RWPE2 (cell line): ENCODE data around the gene PROC.

ENCODE experiments used
- ATAC-seq: fragments of 200-7000 bp; cut with Tn5 transposase; 3 replicates; pipeline ENCODE4 v1.9.1; 2021; ENCODE audit warnings: low read depth
- DNase-seq: peaks from one replicate; pipeline ENCODE4 v3.0.0-alpha.2; 2020; ENCODE audit warnings: low spot score
- H3K27ac ChIP-seq: fragments of 450-650 bp; 2 replicates; pipeline ENCODE4 v1.5.1; 2017; ENCODE audit warnings: mild to moderate bottlenecking; ENCODE audit not compliant: poor library complexity, severe bottlenecking
- H3K27me3 ChIP-seq: fragments of 250-450 bp; sonication (Bioruptor Pico); 2 replicates; pipeline ENCODE4 v1.5.1; 2021; ENCODE audit warnings: mild to moderate bottlenecking, moderate library complexity; ENCODE audit not compliant: insufficient read depth, poor library complexity, severe bottlenecking
- H3K36me3 ChIP-seq: fragments of 250-450 bp; sonication (Bioruptor Pico); 2 replicates; pipeline ENCODE4 v1.5.1; 2020; ENCODE audit warnings: low read depth, mild to moderate bottlenecking, moderate library complexity
- H3K4me1 ChIP-seq: fragments of 250-450 bp; sonication (Bioruptor Pico); 2 replicates; pipeline ENCODE4 v1.5.1; 2021; ENCODE audit warnings: mild to moderate bottlenecking, moderate library complexity; ENCODE audit not compliant: insufficient read depth, poor library complexity, severe bottlenecking
- H3K4me3 ChIP-seq: fragments of 250-450 bp; sonication (Bioruptor Pico); 2 replicates; pipeline ENCODE4 v1.5.1; 2021; ENCODE audit warnings: mild to moderate bottlenecking, moderate library complexity; ENCODE audit not compliant: severe bottlenecking
- H3K9me3 ChIP-seq: fragments of 250-450 bp; sonication (Bioruptor Pico); 2 replicates; pipeline ENCODE4 v1.5.1; 2021; ENCODE audit warnings: mild to moderate bottlenecking, moderate library complexity; ENCODE audit not compliant: severe bottlenecking
- TF ChIP-seq, protein P1 (sequence below): fragments of 450-650 bp; IDR thresholded peaks from one replicate; pipeline ENCODE4 v1.5.1; 2017; ENCODE audit warnings: mild to moderate bottlenecking, moderate library complexity; ENCODE audit not compliant: poor library complexity, severe bottlenecking

PROC gene

DNA sequence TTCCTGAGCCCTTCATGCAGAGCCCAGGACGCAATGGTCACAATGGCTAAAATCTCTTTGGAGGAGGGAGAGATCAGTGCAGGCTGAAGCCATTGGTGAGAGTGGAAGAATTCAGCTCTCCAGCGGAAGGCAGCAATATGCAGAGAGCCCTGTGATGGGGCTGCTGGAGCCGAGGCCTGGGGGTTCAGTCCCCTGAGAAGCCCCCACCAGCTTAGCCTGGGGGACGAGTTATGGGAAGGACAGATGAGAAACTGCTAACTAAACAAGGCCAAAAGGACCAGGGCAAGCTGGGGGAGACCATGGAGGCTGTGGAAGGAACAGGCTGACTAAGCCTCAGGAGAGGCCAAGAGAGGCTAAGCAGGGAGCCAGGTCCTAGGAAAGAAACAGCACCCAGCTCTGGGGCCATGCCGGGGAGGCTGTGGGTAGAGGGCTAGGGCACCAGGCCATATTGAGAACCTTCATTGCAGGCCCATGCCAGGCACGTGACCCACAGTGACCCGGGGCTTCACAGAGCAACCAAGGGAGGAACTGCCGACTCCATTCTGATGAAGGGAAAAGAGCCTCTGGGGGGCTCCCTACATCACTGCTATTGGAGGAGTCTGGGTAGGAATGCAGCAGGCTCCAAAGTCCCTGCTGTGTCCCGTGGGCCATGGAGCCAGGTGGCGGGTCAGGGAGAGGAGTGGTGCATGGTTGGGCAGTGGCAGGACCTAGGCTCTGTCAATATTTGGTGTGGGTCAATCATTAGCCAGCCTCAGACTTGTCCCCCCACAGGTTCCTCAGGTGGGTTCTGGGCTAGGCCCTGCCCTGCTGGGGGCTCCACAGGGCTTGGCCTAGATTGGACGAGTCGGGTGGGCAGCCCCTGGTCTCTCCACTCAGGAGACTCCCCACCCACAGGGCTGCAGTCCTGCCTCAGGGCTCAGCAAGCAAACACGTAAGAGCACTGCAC, 19.8 kb downstream of the PROC start:
- DNase-seq, result no peak
- Histone ChIP-seq H3K27me3 (no peaks in the 10 kb centered on the region), H3K36me3 (no peaks in the 10 kb centered on the region), H3K4me3 (no peak overlapping the region), H3K27ac (no peak overlapping the region), H3K9me3 (no peaks in the 10 kb centered on the region), H3K4me1 (no peaks in the 10 kb centered on the region)
- TF ChIP-seq, protein P1, sequence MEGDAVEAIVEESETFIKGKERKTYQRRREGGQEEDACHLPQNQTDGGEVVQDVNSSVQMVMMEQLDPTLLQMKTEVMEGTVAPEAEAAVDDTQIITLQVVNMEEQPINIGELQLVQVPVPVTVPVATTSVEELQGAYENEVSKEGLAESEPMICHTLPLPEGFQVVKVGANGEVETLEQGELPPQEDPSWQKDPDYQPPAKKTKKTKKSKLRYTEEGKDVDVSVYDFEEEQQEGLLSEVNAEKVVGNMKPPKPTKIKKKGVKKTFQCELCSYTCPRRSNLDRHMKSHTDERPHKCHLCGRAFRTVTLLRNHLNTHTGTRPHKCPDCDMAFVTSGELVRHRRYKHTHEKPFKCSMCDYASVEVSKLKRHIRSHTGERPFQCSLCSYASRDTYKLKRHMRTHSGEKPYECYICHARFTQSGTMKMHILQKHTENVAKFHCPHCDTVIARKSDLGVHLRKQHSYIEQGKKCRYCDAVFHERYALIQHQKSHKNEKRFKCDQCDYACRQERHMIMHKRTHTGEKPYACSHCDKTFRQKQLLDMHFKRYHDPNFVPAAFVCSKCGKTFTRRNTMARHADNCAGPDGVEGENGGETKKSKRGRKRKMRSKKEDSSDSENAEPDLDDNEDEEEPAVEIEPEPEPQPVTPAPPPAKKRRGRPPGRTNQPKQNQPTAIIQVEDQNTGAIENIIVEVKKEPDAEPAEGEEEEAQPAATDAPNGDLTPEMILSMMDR, result no peak
- ATAC-seq, result no peak

DNA sequence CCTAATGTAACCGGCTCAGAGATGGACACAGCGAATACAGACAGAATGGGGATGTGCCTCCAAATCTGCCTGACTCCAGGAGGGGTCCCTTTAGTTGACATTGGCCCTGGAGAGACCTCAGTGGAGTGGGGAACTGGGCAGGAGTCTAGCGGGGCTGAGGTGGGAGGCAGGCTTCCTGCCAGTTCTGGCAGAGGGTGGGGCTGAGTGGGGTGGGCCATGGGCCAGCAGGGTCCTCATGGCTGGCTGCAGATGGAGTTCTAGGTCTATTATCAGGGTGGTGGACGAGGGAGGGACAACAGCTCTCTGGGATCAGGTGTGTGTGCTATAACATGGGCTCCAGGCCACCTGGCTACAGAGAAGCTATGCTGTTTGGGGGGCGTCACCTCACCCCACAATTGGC, 21.1 kb downstream of the PROC start:
- no peaks in the 10 kb centered on the region for H3K27me3 ChIP-seq
- no peak for ATAC-seq
- H3K27ac ChIP-seq, result no peak overlapping the region
- no peak for DNase-seq
- H3K36me3 ChIP-seq, result no peaks in the 10 kb centered on the region
- H3K4me1 ChIP-seq, result no peaks in the 10 kb centered on the region
- H3K9me3 ChIP-seq, result no peaks in the 10 kb centered on the region
- H3K4me3 ChIP-seq, result no peak overlapping the region
- TF ChIP-seq, protein P1, result no peak

DNA sequence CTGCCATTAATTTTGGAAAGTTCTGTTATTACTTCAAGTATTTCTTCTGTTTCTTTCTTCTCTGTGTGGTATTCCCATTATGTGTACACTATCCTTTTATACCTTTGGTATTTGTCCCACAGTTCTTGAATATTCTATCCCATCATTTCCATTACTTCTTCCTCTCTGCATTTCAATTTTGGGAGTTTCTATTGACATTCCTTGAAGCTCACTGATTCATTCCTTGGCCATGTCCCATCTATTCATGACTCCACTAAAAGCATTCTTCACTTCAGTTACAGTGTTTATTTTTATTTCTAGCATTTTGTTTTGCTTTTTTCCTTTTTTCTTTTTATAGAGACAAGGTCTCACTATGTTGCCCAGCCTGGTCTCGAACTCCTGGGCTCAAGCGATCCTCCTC, 30.3 kb downstream of the PROC start:
- H3K36me3 ChIP-seq, result no peaks in the 10 kb centered on the region
- no peak overlapping the region for H3K27ac ChIP-seq
- no peaks in the 10 kb centered on the region for H3K9me3 ChIP-seq
- no peak overlapping the region for H3K4me3 ChIP-seq
- TF ChIP-seq, protein P1, result no peak
- no peaks in the 10 kb centered on the region for H3K27me3 ChIP-seq
- ATAC-seq, result no peak
- no peak for DNase-seq
- H3K4me1 ChIP-seq, result no peaks in the 10 kb centered on the region

DNA sequence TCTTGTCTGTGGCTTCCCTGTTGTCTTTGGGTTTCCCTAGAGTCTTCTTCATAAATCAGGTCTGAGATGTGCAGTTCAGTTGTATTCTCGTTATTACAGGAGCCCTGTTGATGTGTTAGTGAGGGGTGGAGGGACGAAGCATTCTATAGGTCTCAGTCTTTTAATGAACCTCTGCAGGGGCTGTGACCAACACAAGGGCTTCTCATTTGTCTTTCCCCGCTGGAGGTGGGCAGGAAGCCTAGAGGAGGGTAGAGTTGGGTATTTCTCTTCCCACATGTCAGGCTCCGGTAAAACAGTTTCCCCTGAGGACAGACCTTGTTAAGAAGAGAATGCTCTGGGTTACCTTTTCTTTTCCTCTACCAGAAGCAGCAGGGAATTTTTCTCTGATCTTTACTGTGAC, 31.2 kb downstream of the PROC start:
- no peaks in the 10 kb centered on the region for H3K9me3 ChIP-seq
- no peak overlapping the region for H3K4me3 ChIP-seq
- H3K36me3 ChIP-seq, result no peaks in the 10 kb centered on the region
- no peaks in the 10 kb centered on the region for H3K27me3 ChIP-seq
- TF ChIP-seq, protein P1, result no peak
- no peak overlapping the region for H3K27ac ChIP-seq
- ATAC-seq, result no peak
- DNase-seq, result no peak
- H3K4me1 ChIP-seq, result no peaks in the 10 kb centered on the region

DNA sequence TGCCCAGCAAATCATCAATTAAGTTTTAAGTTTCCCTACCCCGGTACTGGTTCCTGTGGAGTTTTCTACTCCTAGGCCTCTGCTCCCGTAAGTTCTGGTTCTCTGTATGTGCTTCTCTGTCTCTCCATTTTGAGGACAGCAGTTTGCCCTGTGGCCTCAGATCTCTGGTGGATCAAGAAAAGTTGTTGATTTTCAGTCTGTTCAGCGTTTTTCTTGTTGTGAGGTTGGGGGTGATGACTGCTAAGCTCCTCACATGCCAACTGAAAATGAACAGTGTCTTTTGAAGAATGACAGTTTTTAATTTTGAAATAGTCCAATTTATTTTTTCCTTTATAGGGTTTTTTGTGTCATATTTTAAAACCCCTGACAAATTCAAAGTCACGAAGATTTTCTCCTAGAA, 31.7 kb downstream of the PROC start:
- DNase-seq (no peak), ATAC-seq (no peak)
- Histone ChIP-seq H3K27me3 (no peaks in the 10 kb centered on the region), H3K4me1 (no peaks in the 10 kb centered on the region), H3K9me3 (no peaks in the 10 kb centered on the region), H3K36me3 (no peaks in the 10 kb centered on the region), H3K4me3 (no peak overlapping the region), H3K27ac (no peak overlapping the region)
- TF ChIP-seq, protein P1, result no peak
